OCI-LY1 (cell line): ENCODE data around the gene MAP7D1.
A peak's percentile ranks its signal among the peaks of the same experiment; 100 is the strongest.
"Not testable (repeated sequence)": the region's sequence is repeated elsewhere in the genome, so short reads cannot be mapped to it uniquely, and the experiment has no call there.

ENCODE experiments used
- H2AFZ ChIP-seq: fragments of 200-600 bp; sonication (generic), shearing (Covaris generic); 2 replicates; pipeline ENCODE4 v1.6.0; 2014; ENCODE audit warnings: antibody characterized with exemption, mild to moderate bottlenecking, low read length
- H3F3A ChIP-seq: fragments of 200-600 bp; sonication (generic), shearing (Covaris generic); 2 replicates; pipeline ENCODE4 v1.6.0; 2014; ENCODE audit warnings: mild to moderate bottlenecking, antibody characterized with exemption, low read length, moderate library complexity; ENCODE audit not compliant: insufficient read depth
- H3K27ac ChIP-seq: fragments of 200-600 bp; sonication (generic); 2 replicates; pipeline ENCODE4 v1.5.1; 2014; ENCODE audit warnings: low read length, mixed run types, mild to moderate bottlenecking, low read depth; ENCODE audit not compliant: poor library complexity, severe bottlenecking
- H3K27me3 ChIP-seq: fragments of 200-600 bp; sonication (generic); 2 replicates; pipeline ENCODE4 v1.6.0; 2014; ENCODE audit warnings: antibody characterized with exemption, mild to moderate bottlenecking, low read length, moderate library complexity; ENCODE audit not compliant: insufficient read depth
- H3K36me3 ChIP-seq: fragments of 200-600 bp; sonication (generic); 2 replicates; pipeline ENCODE4 v1.6.1; 2014; ENCODE audit warnings: mild to moderate bottlenecking, antibody characterized with exemption, low read length, moderate library complexity, mixed read lengths; ENCODE audit not compliant: insufficient read depth
- H3K4me1 ChIP-seq: fragments of 200-600 bp; sonication (generic); 2 replicates; pipeline ENCODE4 v1.5.1; 2014; ENCODE audit warnings: mild to moderate bottlenecking, low read length, moderate library complexity; ENCODE audit not compliant: insufficient read depth, severe bottlenecking
- H3K4me2 ChIP-seq: fragments of 200-600 bp; sonication (generic), shearing (Covaris generic); 2 replicates; pipeline ENCODE4 v1.6.1; 2014; ENCODE audit warnings: low read length
- H3K4me3 ChIP-seq: fragments of 200-600 bp; sonication (generic); 2 replicates; pipeline ENCODE4 v1.5.1; 2014; ENCODE audit warnings: low read length, low read depth, mild to moderate bottlenecking, mixed read lengths; ENCODE audit not compliant: poor library complexity, severe bottlenecking
- H3K79me2 ChIP-seq: fragments of 200-600 bp; shearing (Covaris generic); 2 replicates; pipeline ENCODE4 v1.6.1; 2016; ENCODE audit warnings: mixed run types, low read length, mixed read lengths; ENCODE audit not compliant: insufficient read depth
- H3K9ac ChIP-seq: fragments of 200-600 bp; sonication (generic), shearing (Covaris generic); 2 replicates; pipeline ENCODE4 v1.6.1; 2014; ENCODE audit warnings: mild to moderate bottlenecking, low read length, mixed read lengths
- H3K9me2 ChIP-seq: fragments of 200-600 bp; sonication (generic), shearing (Covaris generic); 2 replicates; pipeline ENCODE4 v1.6.1; 2014; ENCODE audit warnings: low read depth, mild to moderate bottlenecking, low read length, mixed read lengths
- H3K9me3 ChIP-seq: fragments of 200-600 bp; shearing (Covaris generic); 2 replicates; pipeline ENCODE4 v1.6.1; 2014; ENCODE audit warnings: low read length, mixed read lengths
- H4K20me1 ChIP-seq: fragments of 200-600 bp; sonication (generic), shearing (Covaris generic); 2 replicates; pipeline ENCODE4 v1.6.0; 2016; ENCODE audit warnings: mild to moderate bottlenecking, low read length; ENCODE audit not compliant: insufficient read depth
- CTCF ChIP-seq: fragments of 200-600 bp; sonication (generic), shearing (Covaris generic); IDR thresholded peaks from 2 replicates; pipeline ENCODE4 v1.5.1; 2017; ENCODE audit warnings: mild to moderate bottlenecking, antibody characterized with exemption, low read length, moderate library complexity, mixed read lengths
- EZH2 ChIP-seq: fragments of 200-600 bp; sonication (generic), shearing (Covaris generic); IDR thresholded peaks from 2 replicates; pipeline ENCODE4 v1.8.0; 2017; ENCODE audit warnings: borderline replicate concordance, mixed run types, mild to moderate bottlenecking, antibody characterized with exemption, low read length, moderate library complexity, mixed read lengths

MAP7D1 gene

GRCh38 chr1:36157973-36158826, 2.2 kb downstream of the MAP7D1 start:
- Histone ChIP-seq H3K4me3 (peak overlapping the region; percentile 72), H3K4me1 (peaks cover 68% of the 10 kb centered on the region), H3K27ac (peak overlapping the region; percentile 71), H3F3A (no peaks in the 10 kb centered on the region), H3K27me3 (no peaks in the 10 kb centered on the region), H4K20me1 (no peaks in the 10 kb centered on the region), H3K9me3 (no peaks in the 10 kb centered on the region), H3K9me2 (no peaks in the 10 kb centered on the region), H3K79me2 (peaks cover 41% of the 10 kb centered on the region), H3K36me3 (no peaks in the 10 kb centered on the region), H2AFZ (no peak overlapping the region), H3K4me2 (peak overlapping the region; percentile 65), H3K9ac (peak overlapping the region; percentile 98)
- no peak; the same call in 1 of the 2 replicates for TF ChIP-seq CTCF
- TF ChIP-seq EZH2, result no peak

- H3K79me2 ChIP-seq, result peaks cover 45% of the 10 kb centered on the region
- peak overlapping the region; percentile 72 for H3K4me3 ChIP-seq
- peaks cover 73% of the 10 kb centered on the region for H3K4me1 ChIP-seq
- not testable (repeated sequence) for H3K36me3 ChIP-seq, H3K9me3 ChIP-seq, H3F3A ChIP-seq, H3K9me2 ChIP-seq, H2AFZ ChIP-seq, H4K20me1 ChIP-seq, H3K9ac ChIP-seq, H3K27me3 ChIP-seq
- H3K4me2 ChIP-seq, result peak overlapping the region; percentile 65
- peak overlapping the region; percentile 71 for H3K27ac ChIP-seq
These were observed 2.9 kb downstream of the MAP7D1 start for GRCh38 chr1:36158827-36159252.

GRCh38 chr1:36159614-36160387, 3.8 kb downstream of the MAP7D1 start:
- no peak overlapping the region for H2AFZ ChIP-seq
- peak overlapping the region; percentile 74 for H3K4me2 ChIP-seq
- H3K36me3 ChIP-seq, result no peaks in the 10 kb centered on the region
- H3K9ac ChIP-seq, result peak overlapping the region; percentile 50; the same call in 1 of the 2 replicates
- H3K9me3 ChIP-seq, result no peaks in the 10 kb centered on the region
- no peaks in the 10 kb centered on the region for H3K27me3 ChIP-seq
- H3K4me1 ChIP-seq, result peaks cover 82% of the 10 kb centered on the region
- H3F3A ChIP-seq, result no peaks in the 10 kb centered on the region
- H3K9me2 ChIP-seq, result no peaks in the 10 kb centered on the region
- TF ChIP-seq EZH2, result no peak
- no peak for TF ChIP-seq CTCF
- H3K27ac ChIP-seq, result peak overlapping the region; percentile 85
- H4K20me1 ChIP-seq, result no peaks in the 10 kb centered on the region
- peaks cover 47% of the 10 kb centered on the region for H3K79me2 ChIP-seq
- H3K4me3 ChIP-seq, result peak overlapping the region; percentile 40
